Measurements from ENCODE around the gene PIWIL4.

Gene PIWIL4

DNA sequence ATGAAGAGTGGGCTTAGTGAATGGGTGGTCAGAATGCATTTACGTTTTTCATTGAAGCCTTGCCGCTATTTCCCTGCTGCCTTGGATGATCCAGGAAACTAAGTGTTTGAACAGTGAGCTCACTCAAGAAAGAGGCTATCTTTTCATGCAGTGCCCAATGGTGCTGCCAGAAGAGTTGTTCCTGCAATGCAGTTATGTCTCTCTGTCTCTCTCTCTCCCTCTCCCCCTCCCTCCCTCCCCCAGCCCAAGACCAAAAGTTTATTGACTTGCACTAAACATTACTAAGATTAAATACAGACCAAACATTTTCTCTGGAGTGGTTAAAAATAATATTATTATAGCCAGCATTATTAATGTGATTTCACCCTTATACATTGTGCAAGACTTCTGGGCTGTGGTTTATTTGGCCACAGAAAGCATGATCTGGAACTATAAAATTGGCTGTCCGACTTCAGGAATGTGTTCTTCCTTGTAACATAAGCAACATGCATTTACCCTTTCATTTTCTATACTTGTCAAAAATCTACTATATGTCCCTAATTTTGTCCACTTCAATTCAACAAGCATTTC is 30.1 kb upstream of the PIWIL4 start:
- TF ChIP-seq, protein P1, sequence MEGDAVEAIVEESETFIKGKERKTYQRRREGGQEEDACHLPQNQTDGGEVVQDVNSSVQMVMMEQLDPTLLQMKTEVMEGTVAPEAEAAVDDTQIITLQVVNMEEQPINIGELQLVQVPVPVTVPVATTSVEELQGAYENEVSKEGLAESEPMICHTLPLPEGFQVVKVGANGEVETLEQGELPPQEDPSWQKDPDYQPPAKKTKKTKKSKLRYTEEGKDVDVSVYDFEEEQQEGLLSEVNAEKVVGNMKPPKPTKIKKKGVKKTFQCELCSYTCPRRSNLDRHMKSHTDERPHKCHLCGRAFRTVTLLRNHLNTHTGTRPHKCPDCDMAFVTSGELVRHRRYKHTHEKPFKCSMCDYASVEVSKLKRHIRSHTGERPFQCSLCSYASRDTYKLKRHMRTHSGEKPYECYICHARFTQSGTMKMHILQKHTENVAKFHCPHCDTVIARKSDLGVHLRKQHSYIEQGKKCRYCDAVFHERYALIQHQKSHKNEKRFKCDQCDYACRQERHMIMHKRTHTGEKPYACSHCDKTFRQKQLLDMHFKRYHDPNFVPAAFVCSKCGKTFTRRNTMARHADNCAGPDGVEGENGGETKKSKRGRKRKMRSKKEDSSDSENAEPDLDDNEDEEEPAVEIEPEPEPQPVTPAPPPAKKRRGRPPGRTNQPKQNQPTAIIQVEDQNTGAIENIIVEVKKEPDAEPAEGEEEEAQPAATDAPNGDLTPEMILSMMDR (IDR thresholded peaks at IDR 0.05; ENCODE audit: insufficient read depth, missing control alignments) = no peak
- no peak for FAIRE-seq
- no peak for DNase-seq (ENCODE audit: insufficient read length, low spot score)

DNA sequence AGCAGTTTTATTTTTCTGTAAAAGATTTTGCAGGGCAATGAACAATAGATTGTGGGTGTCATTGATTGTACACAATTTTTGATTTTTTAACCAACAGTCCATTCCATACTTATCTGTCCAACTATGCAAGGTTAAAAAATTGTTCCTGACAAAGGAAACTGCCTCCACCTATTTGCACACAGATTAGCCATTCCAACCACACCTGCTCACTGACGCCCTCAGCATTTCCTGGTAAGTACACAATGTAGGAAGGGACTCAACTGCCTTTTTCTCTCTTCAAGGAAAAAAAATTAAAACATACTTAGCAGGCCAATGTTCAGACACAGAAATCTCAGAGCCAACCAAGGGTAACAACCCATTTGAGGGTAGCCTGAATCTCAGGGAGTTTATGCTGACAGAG is 27.7 kb upstream of the PIWIL4 start:
- no peak for FAIRE-seq
- DNase-seq (ENCODE audit: insufficient read length, low spot score) = no peak
- TF ChIP-seq, protein P1 (IDR thresholded peaks at IDR 0.05; ENCODE audit: insufficient read depth, missing control alignments) = no peak

DNA sequence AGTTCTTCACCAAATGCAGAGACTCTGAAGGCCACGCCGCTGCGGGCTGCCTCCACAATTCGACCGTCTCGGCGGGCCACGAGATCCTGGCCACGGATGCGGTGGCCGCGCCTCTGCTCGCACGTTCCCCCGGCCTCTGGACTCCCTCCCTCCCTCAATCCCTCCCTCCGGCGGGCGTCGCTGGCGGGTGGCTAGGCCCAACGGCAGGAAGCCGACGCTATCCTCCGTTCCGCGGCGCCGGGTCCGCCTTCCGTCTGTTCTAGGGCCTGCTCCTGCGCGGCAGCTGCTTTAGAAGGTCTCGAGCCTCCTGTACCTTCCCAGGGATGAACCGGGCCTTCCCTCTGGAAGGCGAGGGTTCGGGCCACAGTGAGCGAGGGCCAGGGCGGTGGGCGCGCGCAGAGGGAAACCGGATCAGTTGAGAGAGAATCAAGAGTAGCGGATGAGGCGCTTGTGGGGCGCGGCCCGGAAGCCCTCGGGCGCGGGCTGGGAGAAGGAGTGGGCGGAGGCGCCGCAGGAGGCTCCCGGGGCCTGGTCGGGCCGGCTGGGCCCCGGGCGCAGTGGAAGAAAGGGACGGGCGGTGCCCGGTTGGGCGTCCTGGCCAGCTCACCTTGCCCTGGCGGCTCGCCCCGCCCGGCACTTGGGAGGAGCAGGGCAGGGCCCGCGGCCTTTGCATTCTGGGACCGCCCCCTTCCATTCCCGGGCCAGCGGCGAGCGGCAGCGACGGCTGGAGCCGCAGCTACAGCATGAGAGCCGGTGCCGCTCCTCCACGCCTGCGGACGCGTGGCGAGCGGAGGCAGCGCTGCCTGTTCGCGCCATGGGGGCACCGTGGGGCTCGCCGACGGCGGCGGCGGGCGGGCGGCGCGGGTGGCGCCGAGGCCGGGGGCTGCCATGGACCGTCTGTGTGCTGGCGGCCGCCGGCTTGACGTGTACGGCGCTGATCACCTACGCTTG is 23.2 kb upstream of the PIWIL4 start, which contains the start of gene FUT4:
TSS of gene FUT4 (plus strand) at position 227 of the 951 bp plus-strand sequence. CDS start at position 440, 213 bp downstream.
- DNase-seq (ENCODE audit: insufficient read length, low spot score) = peak; percentile 51
- FAIRE-seq = no peak

DNA sequence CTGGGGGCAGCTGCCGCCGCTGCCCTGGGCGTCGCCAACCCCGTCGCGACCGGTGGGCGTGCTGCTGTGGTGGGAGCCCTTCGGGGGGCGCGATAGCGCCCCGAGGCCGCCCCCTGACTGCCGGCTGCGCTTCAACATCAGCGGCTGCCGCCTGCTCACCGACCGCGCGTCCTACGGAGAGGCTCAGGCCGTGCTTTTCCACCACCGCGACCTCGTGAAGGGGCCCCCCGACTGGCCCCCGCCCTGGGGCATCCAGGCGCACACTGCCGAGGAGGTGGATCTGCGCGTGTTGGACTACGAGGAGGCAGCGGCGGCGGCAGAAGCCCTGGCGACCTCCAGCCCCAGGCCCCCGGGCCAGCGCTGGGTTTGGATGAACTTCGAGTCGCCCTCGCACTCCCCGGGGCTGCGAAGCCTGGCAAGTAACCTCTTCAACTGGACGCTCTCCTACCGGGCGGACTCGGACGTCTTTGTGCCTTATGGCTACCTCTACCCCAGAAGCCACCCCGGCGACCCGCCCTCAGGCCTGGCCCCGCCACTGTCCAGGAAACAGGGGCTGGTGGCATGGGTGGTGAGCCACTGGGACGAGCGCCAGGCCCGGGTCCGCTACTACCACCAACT is 22.4 kb upstream of the PIWIL4 start:
- no peak for FAIRE-seq
- TF ChIP-seq, protein P1 (IDR thresholded peaks at IDR 0.05; ENCODE audit: insufficient read depth, missing control alignments) = no peak
- DNase-seq (ENCODE audit: insufficient read length, low spot score) = no peak

More for the DNA sequence above, 23.2 kb upstream of the PIWIL4 start, which contains the start of gene FUT4:
- TF ChIP-seq, protein P1 (IDR thresholded peaks at IDR 0.05; ENCODE audit: insufficient read depth, missing control alignments) = no peak

DNA sequence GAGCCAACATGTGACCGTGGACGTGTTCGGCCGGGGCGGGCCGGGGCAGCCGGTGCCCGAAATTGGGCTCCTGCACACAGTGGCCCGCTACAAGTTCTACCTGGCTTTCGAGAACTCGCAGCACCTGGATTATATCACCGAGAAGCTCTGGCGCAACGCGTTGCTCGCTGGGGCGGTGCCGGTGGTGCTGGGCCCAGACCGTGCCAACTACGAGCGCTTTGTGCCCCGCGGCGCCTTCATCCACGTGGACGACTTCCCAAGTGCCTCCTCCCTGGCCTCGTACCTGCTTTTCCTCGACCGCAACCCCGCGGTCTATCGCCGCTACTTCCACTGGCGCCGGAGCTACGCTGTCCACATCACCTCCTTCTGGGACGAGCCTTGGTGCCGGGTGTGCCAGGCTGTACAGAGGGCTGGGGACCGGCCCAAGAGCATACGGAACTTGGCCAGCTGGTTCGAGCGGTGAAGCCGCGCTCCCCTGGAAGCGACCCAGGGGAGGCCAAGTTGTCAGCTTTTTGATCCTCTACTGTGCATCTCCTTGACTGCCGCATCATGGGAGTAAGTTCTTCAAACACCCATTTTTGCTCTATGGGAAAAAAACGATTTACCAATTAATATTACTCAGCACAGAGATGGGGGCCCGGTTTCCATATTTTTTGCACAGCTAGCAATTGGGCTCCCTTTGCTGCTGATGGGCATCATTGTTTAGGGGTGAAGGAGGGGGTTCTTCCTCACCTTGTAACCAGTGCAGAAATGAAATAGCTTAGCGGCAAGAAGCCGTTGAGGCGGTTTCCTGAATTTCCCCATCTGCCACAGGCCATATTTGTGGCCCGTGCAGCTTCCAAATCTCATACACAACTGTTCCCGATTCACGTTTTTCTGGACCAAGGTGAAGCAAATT is 21.7 kb upstream of the PIWIL4 start:
- FAIRE-seq (no peak), DNase-seq (ENCODE audit: insufficient read length, low spot score) (no peak)
- TF ChIP-seq, protein P1 (IDR thresholded peaks at IDR 0.05; ENCODE audit: insufficient read depth, missing control alignments) = no peak

DNA sequence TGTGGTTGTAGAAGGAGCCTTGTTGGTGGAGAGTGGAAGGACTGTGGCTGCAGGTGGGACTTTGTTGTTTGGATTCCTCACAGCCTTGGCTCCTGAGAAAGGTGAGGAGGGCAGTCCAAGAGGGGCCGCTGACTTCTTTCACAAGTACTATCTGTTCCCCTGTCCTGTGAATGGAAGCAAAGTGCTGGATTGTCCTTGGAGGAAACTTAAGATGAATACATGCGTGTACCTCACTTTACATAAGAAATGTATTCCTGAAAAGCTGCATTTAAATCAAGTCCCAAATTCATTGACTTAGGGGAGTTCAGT is 21.1 kb upstream of the PIWIL4 start:
- no peak for FAIRE-seq
- TF ChIP-seq, protein P1 (IDR thresholded peaks at IDR 0.05; ENCODE audit: insufficient read depth, missing control alignments) = no peak
- DNase-seq (ENCODE audit: insufficient read length, low spot score) = no peak

Data from D721Med (cell line).